Dermis microvascular lymphatic vessel endothelial cell (primary cell): ENCODE data around the gene DENND6A. TPM values are rescaled to one million over a fixed set of nuclear protein-coding genes. Genes with fewer than 3 reads are reported as not detected.
"Not testable (repeated sequence)": the region's sequence is repeated elsewhere in the genome, so short reads cannot be mapped to it uniquely, and the experiment has no call there.

ENCODE experiments used
- DNase-seq, 2 donors: peaks; one replicate each; pipeline versions ENCODE4 v3.0.0 to v3.0.0-alpha.2; 2010; ENCODE audit warnings: low read depth in 2 of 2
- total RNA-seq: library from RNA; depleted of rRNA; stranded (reverse); fragments of >200 nt; gene quantifications from 2 replicates; pipeline ENCODE4 v1.2.1, GENCODE V29; 2014

DENND6A gene
- 19.5 and 21.2 TPM in 2 replicates for total RNA-seq

GRCh38 chr3:57692396-57693147 lies at the start of gene DENND6A:
Gene DENND6A (minus strand): TSS chr3:57693077. CDS start chr3:57693018, 59 bp downstream.
- peak; percentile 48 to 94 for DNase-seq

- DNase-seq = no peak
Measured at GRCh38 chr3:57740027-57740426, 47.1 kb upstream of the DENND6A start.

- no peak for DNase-seq
Measured at GRCh38 chr3:57738391-57738790, 45.5 kb upstream of the DENND6A start.

- DNase-seq = no peak
Measured at GRCh38 chr3:57737840-57738239, 45.0 kb upstream of the DENND6A start.

GRCh38 chr3:57735405-57735804 lies 42.5 kb upstream of the DENND6A start:
- no peak for DNase-seq

- DNase-seq = no peak
Measured at GRCh38 chr3:57733790-57734189, 40.9 kb upstream of the DENND6A start.

GRCh38 chr3:57731311-57731710 lies 38.4 kb upstream of the DENND6A start:
- no peak for DNase-seq

- DNase-seq = no peak
Measured at GRCh38 chr3:57730682-57731081, 37.8 kb upstream of the DENND6A start.

GRCh38 chr3:57729334-57730045 lies 36.6 kb upstream of the DENND6A start:
- no peak for DNase-seq

- no peak for DNase-seq
Measured at GRCh38 chr3:57727106-57727505, 34.2 kb upstream of the DENND6A start.

GRCh38 chr3:57726397-57726796 lies 33.5 kb upstream of the DENND6A start:
- DNase-seq = no peak

GRCh38 chr3:57718118-57718517 lies 25.2 kb upstream of the DENND6A start:
- DNase-seq = no peak

GRCh38 chr3:57717205-57717868 lies 24.5 kb upstream of the DENND6A start:
- no peak for DNase-seq

- DNase-seq = no peak
Measured at GRCh38 chr3:57715686-57716085, 22.8 kb upstream of the DENND6A start.

GRCh38 chr3:57709559-57709958 lies 16.7 kb upstream of the DENND6A start:
- peak in 1 of 2 donors; percentile 36 for DNase-seq

GRCh38 chr3:57709031-57709430 lies 16.2 kb upstream of the DENND6A start:
- DNase-seq = no peak

- no peak for DNase-seq
Measured at GRCh38 chr3:57706462-57706861, 13.6 kb upstream of the DENND6A start.

GRCh38 chr3:57705351-57705750 lies 12.5 kb upstream of the DENND6A start:
- not testable (repeated sequence) for DNase-seq

- DNase-seq = no peak
Measured at GRCh38 chr3:57701781-57702180, 8.9 kb upstream of the DENND6A start.

- DNase-seq = no peak
Measured at GRCh38 chr3:57700737-57701136, 7.9 kb upstream of the DENND6A start.

GRCh38 chr3:57699591-57699990 lies 6.7 kb upstream of the DENND6A start:
- DNase-seq = no peak

GRCh38 chr3:57696801-57697321 lies 4.0 kb upstream of the DENND6A start:
- DNase-seq = no peak
